T-helper 2 cell treated with Interferon-gamma antibody and Interleukin-4, amounts not matched to agents 5 μg/mL and 100 μg/mL, for 36 hours (primary cell): ENCODE measurements around the gene OR52A5.
"Not testable (repeated sequence)": the region's sequence is repeated elsewhere in the genome, so short reads cannot be mapped to it uniquely, and the experiment has no call there.

ENCODE experiments used
- DNase-seq: peaks from one replicate; pipeline ENCODE4 v3.0.0; 2021; ENCODE audit warnings: low spot score
- H3K27ac Mint-ChIP-seq: one replicate; pipeline ENCODE4 v1.8.0; 2021; ENCODE audit warnings: mild to moderate bottlenecking, mixed read lengths
- H3K27me3 Mint-ChIP-seq: one replicate; pipeline ENCODE4 v1.8.0; 2021; ENCODE audit warnings: low read depth, mixed read lengths
- H3K36me3 Mint-ChIP-seq: one replicate; pipeline ENCODE4 v1.8.0; 2021; ENCODE audit warnings: low read depth, mixed read lengths
- H3K4me1 Mint-ChIP-seq: one replicate; pipeline ENCODE4 v1.8.0; 2021; ENCODE audit warnings: low read depth, mixed read lengths
- H3K4me3 Mint-ChIP-seq: one replicate; pipeline ENCODE4 v1.8.0; 2022; ENCODE audit warnings: mild to moderate bottlenecking, moderate library complexity, mixed read lengths
- H3K9me3 Mint-ChIP-seq: one replicate; pipeline ENCODE4 v1.8.0; 2021; ENCODE audit warnings: mixed read lengths

The OR52A5 gene

DNA sequence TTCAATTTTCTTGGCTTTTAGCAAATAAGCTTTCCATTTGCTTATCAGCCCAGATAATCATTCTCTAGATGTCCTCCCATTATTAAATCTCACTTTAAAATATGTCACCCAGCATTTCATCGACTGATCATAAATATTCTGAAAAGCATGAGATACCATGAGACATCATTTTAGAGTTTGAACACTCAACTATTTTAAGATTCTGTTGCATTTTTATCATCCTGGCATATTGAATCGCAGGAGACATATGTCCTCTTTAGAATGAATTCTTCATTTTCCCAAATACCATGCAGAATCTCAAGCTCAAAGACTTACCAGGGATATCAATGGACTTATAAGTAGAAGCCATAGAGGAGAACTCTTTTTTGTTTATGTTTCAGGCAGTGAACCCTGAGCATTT, at the start of gene OR52A5:
Gene OR52A5 (minus strand): TSS at position 361 of the 400 bp plus-strand sequence. CDS start 5,714 bp downstream, outside the sequence.
- Mint-ChIP-seq H3K36me3 (no peaks in the 10 kb centered on the region), H3K27ac (no peak within 1 kb of the TSS), H3K4me1 (no peaks in the 10 kb centered on the region), H3K27me3 (no peaks in the 10 kb centered on the region), H3K4me3 (no peak within 1 kb of the TSS), H3K9me3 (no peaks in the 10 kb centered on the region)
- no peak for DNase-seq

GRCh38 chr11:5178046-5178837, 40.1 kb upstream of the OR52A5 start:
- no peaks in the 10 kb centered on the region for H3K9me3 Mint-ChIP-seq
- H3K4me3 Mint-ChIP-seq: no peak overlapping the region
- no peak for DNase-seq
- H3K36me3 Mint-ChIP-seq: no peaks in the 10 kb centered on the region
- no peak overlapping the region for H3K27ac Mint-ChIP-seq
- no peaks in the 10 kb centered on the region for H3K27me3 Mint-ChIP-seq
- H3K4me1 Mint-ChIP-seq: no peaks in the 10 kb centered on the region

DNA sequence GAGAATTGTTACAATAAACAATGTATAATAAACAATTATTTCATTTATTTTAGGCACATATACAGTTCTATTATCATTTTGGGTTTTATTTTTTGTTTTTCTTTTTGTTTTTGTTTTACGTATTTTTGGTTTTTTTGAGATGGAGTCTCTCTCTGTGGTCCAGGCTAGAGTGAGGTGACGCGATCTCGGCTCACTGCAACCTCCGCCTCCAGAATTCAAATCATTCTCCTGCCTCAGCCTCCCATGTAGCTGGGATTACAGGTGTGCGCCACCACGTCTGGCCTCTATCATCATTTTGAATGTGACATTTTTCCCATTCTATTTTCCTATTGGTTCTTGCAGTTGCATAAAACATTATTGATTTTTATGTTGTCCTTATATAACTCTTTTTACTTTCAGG, 36.8 kb upstream of the OR52A5 start:
- no peak for DNase-seq
- no peaks in the 10 kb centered on the region for H3K27me3 Mint-ChIP-seq
- H3K36me3 Mint-ChIP-seq: no peaks in the 10 kb centered on the region
- H3K4me1 Mint-ChIP-seq: no peaks in the 10 kb centered on the region
- H3K27ac Mint-ChIP-seq: no peak overlapping the region
- H3K4me3 Mint-ChIP-seq: no peak overlapping the region
- H3K9me3 Mint-ChIP-seq: no peaks in the 10 kb centered on the region

- Mint-ChIP-seq H3K9me3 (no peaks in the 10 kb centered on the region), H3K4me3 (no peak overlapping the region), H3K27ac (no peak overlapping the region), H3K4me1 (no peaks in the 10 kb centered on the region), H3K27me3 (no peaks in the 10 kb centered on the region), H3K36me3 (no peaks in the 10 kb centered on the region)
- DNase-seq: no peak
Observed at GRCh38 chr11:5171856-5172255, 33.7 kb upstream of the OR52A5 start.

DNA sequence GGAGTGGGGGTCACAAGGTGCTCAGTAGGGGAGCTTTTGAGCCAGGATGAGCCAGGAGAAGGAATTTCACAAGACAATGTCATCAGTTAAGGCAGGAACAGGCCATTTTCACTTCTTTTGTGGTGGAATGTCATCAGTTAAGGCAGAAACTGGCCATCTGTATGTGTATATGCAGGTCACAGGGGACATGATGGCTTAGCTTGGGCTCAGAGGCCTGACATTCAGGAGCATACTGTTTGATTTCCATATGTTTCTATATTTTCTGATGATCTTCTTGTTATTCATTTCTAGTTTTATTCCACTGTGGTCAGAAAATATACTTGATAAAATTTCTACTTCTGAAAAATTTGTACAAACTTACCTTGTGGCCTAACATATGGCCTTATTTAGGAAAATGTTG, 27.7 kb upstream of the OR52A5 start:
- not testable (repeated sequence) for H3K27ac Mint-ChIP-seq, H3K4me3 Mint-ChIP-seq, H3K27me3 Mint-ChIP-seq, DNase-seq, H3K9me3 Mint-ChIP-seq, H3K4me1 Mint-ChIP-seq, H3K36me3 Mint-ChIP-seq

GRCh38 chr11:5164807-5165206, 26.7 kb upstream of the OR52A5 start:
- H3K9me3 Mint-ChIP-seq, H3K36me3 Mint-ChIP-seq, DNase-seq, H3K4me3 Mint-ChIP-seq, H3K4me1 Mint-ChIP-seq, H3K27me3 Mint-ChIP-seq, H3K27ac Mint-ChIP-seq: not testable (repeated sequence)

GRCh38 chr11:5161045-5161444, 22.9 kb upstream of the OR52A5 start:
- H3K36me3 Mint-ChIP-seq, H3K4me1 Mint-ChIP-seq, DNase-seq, H3K27ac Mint-ChIP-seq, H3K4me3 Mint-ChIP-seq, H3K9me3 Mint-ChIP-seq, H3K27me3 Mint-ChIP-seq: not testable (repeated sequence)

DNA sequence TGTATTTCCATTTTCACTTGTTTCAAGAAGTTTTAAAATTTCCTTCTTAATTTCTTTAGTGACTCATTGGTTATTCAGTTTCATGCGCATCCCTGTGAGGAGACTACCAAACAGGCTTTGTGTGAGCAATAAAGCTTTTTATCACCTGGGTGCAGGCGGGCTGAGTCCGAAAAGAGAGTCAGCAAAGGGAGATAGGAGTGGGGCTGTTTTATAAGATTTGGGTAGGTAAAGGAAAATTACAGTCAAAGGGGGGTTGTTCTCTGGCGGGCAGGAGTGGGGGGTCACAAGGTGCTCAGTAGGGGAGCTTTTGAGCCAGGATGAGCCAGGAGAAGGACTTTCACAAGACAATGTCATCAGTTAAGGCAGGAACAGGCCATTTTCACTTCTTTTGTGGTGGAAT, 22.1 kb upstream of the OR52A5 start:
- not testable (repeated sequence) for H3K36me3 Mint-ChIP-seq, H3K4me1 Mint-ChIP-seq, H3K27ac Mint-ChIP-seq, H3K9me3 Mint-ChIP-seq, DNase-seq, H3K27me3 Mint-ChIP-seq, H3K4me3 Mint-ChIP-seq

GRCh38 chr11:5159806-5160205, 21.6 kb upstream of the OR52A5 start:
- no peak overlapping the region for H3K27ac Mint-ChIP-seq
- no peak for DNase-seq
- H3K36me3 Mint-ChIP-seq: no peaks in the 10 kb centered on the region
- no peaks in the 10 kb centered on the region for H3K27me3 Mint-ChIP-seq
- no peaks in the 10 kb centered on the region for H3K9me3 Mint-ChIP-seq
- no peaks in the 10 kb centered on the region for H3K4me1 Mint-ChIP-seq
- H3K4me3 Mint-ChIP-seq: no peak overlapping the region

DNA sequence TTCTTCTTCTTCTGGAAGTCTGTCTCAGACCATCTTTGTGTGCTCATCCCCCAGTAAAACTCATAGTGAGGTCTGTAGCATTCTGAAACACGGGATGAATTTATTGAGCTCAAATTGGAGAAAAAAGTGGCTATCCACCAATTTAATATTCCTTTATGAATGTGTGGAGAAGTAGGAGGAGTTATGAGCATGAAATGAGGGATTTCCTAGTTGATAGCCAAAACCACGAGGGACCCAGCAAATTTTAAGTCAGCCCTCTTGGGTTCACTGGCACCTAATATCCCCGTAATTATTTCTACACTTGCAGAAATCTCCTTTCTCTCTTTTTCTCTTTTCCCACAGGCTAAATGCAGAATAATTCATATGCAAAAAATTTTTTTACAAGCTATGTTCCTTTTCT, 16.5 kb upstream of the OR52A5 start, which contains the start of gene OR52A1:
Gene OR52A1 (minus strand): TSS at position 101 of the 400 bp plus-strand sequence. CDS start 2,388 bp downstream, outside the sequence.
- Mint-ChIP-seq H3K4me3 (no peak within 1 kb of the TSS), H3K9me3 (no peaks in the 10 kb centered on the region)

DNA sequence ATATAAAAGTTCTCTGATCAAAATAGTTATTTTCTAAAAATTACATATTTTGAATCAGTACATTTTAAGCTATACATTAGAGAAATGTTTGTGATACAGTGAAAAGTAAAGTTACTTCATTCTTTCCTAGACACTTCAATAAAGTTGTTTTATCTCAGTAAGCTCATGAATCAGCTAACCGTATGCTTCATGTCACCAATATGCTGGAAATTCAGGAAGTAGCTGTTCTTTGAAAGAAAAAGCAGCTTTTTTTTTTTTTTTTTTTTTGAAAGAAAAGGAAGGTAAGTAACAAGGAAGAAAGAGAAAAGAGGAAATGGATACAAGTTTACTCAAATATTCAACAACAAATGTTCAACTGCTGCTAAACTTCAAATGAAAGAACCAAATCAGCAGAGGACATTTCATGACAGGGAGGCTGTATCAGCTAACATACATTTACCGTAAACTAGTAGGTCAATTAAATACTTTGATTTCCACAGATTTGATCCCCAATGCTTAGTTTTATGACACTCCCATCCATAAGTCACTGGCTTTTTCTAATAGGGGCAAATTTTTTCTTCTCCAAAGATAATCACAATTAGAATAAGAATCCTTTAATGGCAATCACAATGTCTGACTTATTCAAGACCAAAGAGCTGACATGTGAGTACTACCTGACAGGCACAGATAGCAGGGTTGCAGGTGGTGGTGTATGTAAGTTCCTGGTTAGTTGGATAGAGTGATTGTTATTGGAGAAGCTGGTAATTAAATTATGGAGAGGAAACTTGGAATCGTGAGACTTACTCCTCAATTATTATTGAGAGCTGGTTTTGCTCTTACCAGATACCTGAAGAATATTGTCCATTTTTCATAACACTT, 15.6 kb upstream of the OR52A5 start:
- H3K4me3 Mint-ChIP-seq: no peak overlapping the region
- H3K9me3 Mint-ChIP-seq: no peaks in the 10 kb centered on the region
- H3K27me3 Mint-ChIP-seq: no peaks in the 10 kb centered on the region
- H3K36me3 Mint-ChIP-seq: no peaks in the 10 kb centered on the region
- DNase-seq: no peak
- no peaks in the 10 kb centered on the region for H3K4me1 Mint-ChIP-seq
- no peak overlapping the region for H3K27ac Mint-ChIP-seq

More for the DNA sequence above, 16.5 kb upstream of the OR52A5 start, which contains the start of gene OR52A1:
- no peak for DNase-seq
- no peaks in the 10 kb centered on the region for H3K27me3 Mint-ChIP-seq
- no peaks in the 10 kb centered on the region for H3K36me3 Mint-ChIP-seq
- no peak within 1 kb of the TSS for H3K27ac Mint-ChIP-seq
- no peaks in the 10 kb centered on the region for H3K4me1 Mint-ChIP-seq

GRCh38 chr11:5151713-5152153, 13.6 kb upstream of the OR52A5 start:
- DNase-seq: no peak

DNA sequence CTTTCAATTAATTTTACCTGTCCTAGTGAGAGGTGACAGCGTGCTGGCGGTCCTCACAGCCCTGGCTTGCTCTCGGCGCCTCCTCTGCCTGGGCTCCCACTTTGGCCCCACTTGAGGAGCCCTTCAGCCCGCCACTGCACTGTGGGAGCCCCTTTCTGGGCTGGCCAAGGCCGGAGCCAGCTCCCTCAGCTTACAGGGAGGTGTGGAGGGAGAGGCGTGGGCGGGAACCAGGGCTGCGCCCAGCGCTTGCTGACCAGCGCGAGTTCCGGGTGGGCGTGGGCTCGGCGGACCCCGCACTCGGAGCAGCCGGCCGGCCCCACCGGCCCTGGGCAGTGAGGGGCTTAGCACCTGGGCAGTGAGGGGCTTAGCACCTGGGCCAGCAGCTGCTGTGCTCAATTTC, 6.0 kb upstream of the OR52A5 start:
- not testable (repeated sequence) for H3K4me3 Mint-ChIP-seq, H3K36me3 Mint-ChIP-seq, DNase-seq, H3K4me1 Mint-ChIP-seq, H3K9me3 Mint-ChIP-seq, H3K27me3 Mint-ChIP-seq, H3K27ac Mint-ChIP-seq

More at GRCh38 chr11:5151713-5152153, 13.6 kb upstream of the OR52A5 start:
- Mint-ChIP-seq H3K36me3 (no peaks in the 10 kb centered on the region), H3K27me3 (no peaks in the 10 kb centered on the region), H3K4me1 (no peaks in the 10 kb centered on the region), H3K4me3 (no peak overlapping the region), H3K27ac (no peak overlapping the region), H3K9me3 (no peaks in the 10 kb centered on the region)

GRCh38 chr11:5137014-5137413, 1.1 kb downstream of the OR52A5 start:
- Mint-ChIP-seq H3K4me1 (no peaks in the 10 kb centered on the region), H3K36me3 (no peaks in the 10 kb centered on the region), H3K27me3 (no peaks in the 10 kb centered on the region), H3K9me3 (no peaks in the 10 kb centered on the region), H3K4me3 (no peak overlapping the region), H3K27ac (no peak overlapping the region)
- no peak for DNase-seq
